ENCODE measurements around the gene IL31.

The IL31 gene

GRCh38 chr12:122150127-122150681 is 23.8 kb downstream of the IL31 start:
- no peak for DNase-seq

- DNase-seq, result no peak
These were observed 25.4 kb downstream of the IL31 start for GRCh38 chr12:122148657-122149056.

- DNase-seq, result no peak
These were observed 26.3 kb downstream of the IL31 start for GRCh38 chr12:122147514-122148290.

GRCh38 chr12:122145505-122146330 is 28.3 kb downstream of the IL31 start:
- DNase-seq, result no peak

GRCh38 chr12:122144885-122145284 is 29.1 kb downstream of the IL31 start:
- DNase-seq, result no peak

GRCh38 chr12:122142857-122143256 is 31.2 kb downstream of the IL31 start:
- no peak for DNase-seq

GRCh38 chr12:122141911-122142725 is 31.9 kb downstream of the IL31 start:
- DNase-seq, result no peak

GRCh38 chr12:122140467-122141257 is 33.4 kb downstream of the IL31 start:
- no peak for DNase-seq

- no peak for DNase-seq
These were observed 34.1 kb downstream of the IL31 start for GRCh38 chr12:122139941-122140340.

GRCh38 chr12:122139266-122139665 is 34.8 kb downstream of the IL31 start:
- DNase-seq, result no peak

- no peak for DNase-seq
These were observed 35.4 kb downstream of the IL31 start for GRCh38 chr12:122138616-122139015.

GRCh38 chr12:122138181-122138580 is 35.8 kb downstream of the IL31 start:
- no peak for DNase-seq

GRCh38 chr12:122137681-122138080 is 36.3 kb downstream of the IL31 start:
- no peak for DNase-seq

- DNase-seq, result no peak
These were observed 36.8 kb downstream of the IL31 start for GRCh38 chr12:122137229-122137628.

GRCh38 chr12:122135437-122136031 is 38.5 kb downstream of the IL31 start:
- DNase-seq, result no peak

- DNase-seq, result no peak
These were observed 40.6 kb downstream of the IL31 start for GRCh38 chr12:122133192-122133950.

- no peak for DNase-seq
These were observed 43.9 kb downstream of the IL31 start for GRCh38 chr12:122130150-122130549.

GRCh38 chr12:122129131-122129530 is 44.9 kb downstream of the IL31 start:
- no peak for DNase-seq

GRCh38 chr12:122128481-122128880 is 45.5 kb downstream of the IL31 start:
- no peak for DNase-seq

GRCh38 chr12:122127839-122128238 is 46.2 kb downstream of the IL31 start:
- DNase-seq, result no peak

Data from activated CD4-positive, alpha-beta T cell treated with anti-CD3 and anti-CD28 coated beads, Interleukin-10, Interleukin-2, amounts not matched to agents 100 ng/mL and 50 ng/mL, durations not matched to agents 16 hours and 8 hours (primary cell).